Activated naive CD8-positive, alpha-beta T cell treated with anti-CD3 and anti-CD28 coated beads, Interleukin-2, amount 10 ng/mL, durations not matched to agents 7 days and 5 days (primary cell): ENCODE results near the gene AMH. TPM values are rescaled to one million over a fixed set of nuclear protein-coding genes. Genes with fewer than 3 reads are reported as not detected.
A peak's percentile ranks its signal among the peaks of the same experiment; 100 is the strongest.

Experiments
- ATAC-seq: fragments of 150-1000 bp; cut with Tn5 transposase; one replicate; pipeline ENCODE4 v1.10.0; 2021; ENCODE audit warnings: low read depth, moderate library complexity
- POLR2A ChIA-PET: fragments of 350-600 bp; sonication (Branson Sonifier 250); formaldehyde crosslinking; loops from one replicate; lab custom pipeline; 2021; ENCODE audit warnings: antibody characterized with exemption; lab: Charles Lee
- DNase-seq: peaks from one replicate; pipeline ENCODE4 v3.0.0; 2021
- H3K27ac Mint-ChIP-seq: one replicate; pipeline ENCODE4 v1.8.0; 2022; ENCODE audit warnings: mild to moderate bottlenecking, mixed read lengths
- H3K27me3 Mint-ChIP-seq: one replicate; pipeline ENCODE4 v1.8.0; 2022; ENCODE audit warnings: mild to moderate bottlenecking, moderate library complexity, mixed read lengths
- H3K36me3 Mint-ChIP-seq: one replicate; pipeline ENCODE4 v1.8.0; 2021; ENCODE audit warnings: mild to moderate bottlenecking, mixed read lengths
- H3K4me1 Mint-ChIP-seq: one replicate; pipeline ENCODE4 v1.8.0; 2021; ENCODE audit warnings: mixed read lengths
- H3K4me3 Mint-ChIP-seq: one replicate; pipeline ENCODE4 v1.8.0; 2022; ENCODE audit warnings: mild to moderate bottlenecking, moderate library complexity, mixed read lengths
- H3K9me3 Mint-ChIP-seq: one replicate; pipeline ENCODE4 v1.8.0; 2021; ENCODE audit warnings: mixed read lengths
- total RNA-seq, 2 experiments: library from RNA; stranded (reverse); gene quantifications; one replicate each; pipeline ENCODE4 v1.2.3, GENCODE V29; 2021

AMH gene
- total RNA-seq, 2 experiments from 2014 or later: 9.7 to 10.4 TPM

- POLR2A ChIA-PET: interaction anchor here (1.2 kb wide), 1 partner anchor 25 kb away, joined by 4 read pairs; no protein-coding TSS in a partner anchor
- no peak overlapping the region for H3K27ac Mint-ChIP-seq
- ATAC-seq: no peak
Measured at GRCh38 chr19:2212861-2213711, 36.0 kb upstream of the AMH start.

GRCh38 chr19:2213799-2214198 is 35.3 kb upstream of the AMH start:
- Mint-ChIP-seq H3K4me3 (no peak overlapping the region), H3K9me3 (no peaks in the 10 kb centered on the region), H3K27ac (no peak overlapping the region), H3K36me3 (peaks cover 10% of the 10 kb centered on the region), H3K27me3 (no peaks in the 10 kb centered on the region), H3K4me1 (peaks cover 3% of the 10 kb centered on the region)
- ATAC-seq: no peak
- DNase-seq: no peak
- POLR2A ChIA-PET: no interaction called here

More at GRCh38 chr19:2212861-2213711, 36.0 kb upstream of the AMH start:
- Mint-ChIP-seq H3K4me1 (peaks cover 3% of the 10 kb centered on the region), H3K36me3 (peaks cover 10% of the 10 kb centered on the region), H3K27me3 (no peaks in the 10 kb centered on the region), H3K9me3 (no peaks in the 10 kb centered on the region), H3K4me3 (no peak overlapping the region)
- no peak for DNase-seq

GRCh38 chr19:2214251-2214650 is 34.9 kb upstream of the AMH start:
- DNase-seq (no peak), ATAC-seq (no peak)
- Mint-ChIP-seq H3K36me3 (peaks cover 10% of the 10 kb centered on the region), H3K9me3 (no peaks in the 10 kb centered on the region), H3K27me3 (no peaks in the 10 kb centered on the region), H3K4me1 (peaks cover 3% of the 10 kb centered on the region), H3K27ac (no peak overlapping the region), H3K4me3 (no peak overlapping the region)
- POLR2A ChIA-PET: no interaction called here

DNA sequence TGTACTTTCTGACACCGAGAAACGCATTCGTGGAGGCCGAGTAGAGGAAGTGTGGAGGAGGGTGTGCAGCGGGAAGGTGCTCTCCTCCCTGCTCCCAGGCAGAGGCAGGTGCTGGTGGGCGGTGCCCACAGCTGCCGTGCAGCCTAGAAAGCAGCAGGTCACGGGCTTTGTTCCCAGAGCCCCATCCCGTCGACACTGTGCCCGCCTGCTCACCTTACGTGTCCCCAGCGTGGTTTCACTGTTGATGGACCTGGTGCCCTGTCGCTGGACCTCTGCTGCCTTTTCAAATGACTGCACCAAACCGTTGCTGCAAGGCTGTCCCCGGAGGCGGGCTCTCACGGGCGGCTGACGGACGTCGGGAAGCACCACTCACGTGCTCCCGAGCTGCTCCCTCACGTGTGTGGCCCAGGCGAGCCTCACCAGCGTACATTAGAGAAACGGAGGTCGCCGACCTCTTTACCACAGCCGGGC is 33.8 kb upstream of the AMH start:
- no peak overlapping the region for H3K4me3 Mint-ChIP-seq
- ATAC-seq: no peak
- H3K4me1 Mint-ChIP-seq: peaks cover 3% of the 10 kb centered on the region
- POLR2A ChIA-PET: no interaction called here
- no peaks in the 10 kb centered on the region for H3K27me3 Mint-ChIP-seq
- H3K9me3 Mint-ChIP-seq: no peaks in the 10 kb centered on the region
- DNase-seq: no peak
- no peak overlapping the region for H3K27ac Mint-ChIP-seq
- peaks cover 10% of the 10 kb centered on the region for H3K36me3 Mint-ChIP-seq

GRCh38 chr19:2216361-2217225 is 32.5 kb upstream of the AMH start:
- no peaks in the 10 kb centered on the region for H3K27me3 Mint-ChIP-seq
- no peak overlapping the region for H3K4me3 Mint-ChIP-seq
- H3K9me3 Mint-ChIP-seq: no peaks in the 10 kb centered on the region
- peak overlapping the region; percentile 45 for H3K27ac Mint-ChIP-seq
- peaks cover 9% of the 10 kb centered on the region for H3K36me3 Mint-ChIP-seq
- POLR2A ChIA-PET: interaction anchor here (0.5 to 0.6 kb wide), 2 partner anchors 132 to 1175 kb away, joined by 3 to 5 read pairs; no protein-coding TSS in a partner anchor
- no peak for DNase-seq
- H3K4me1 Mint-ChIP-seq: peaks cover 3% of the 10 kb centered on the region
- ATAC-seq: no peak

GRCh38 chr19:2217591-2217990 is 31.5 kb upstream of the AMH start:
- DNase-seq (no peak), ATAC-seq (no peak)
- Mint-ChIP-seq H3K27ac (no peak overlapping the region), H3K27me3 (no peaks in the 10 kb centered on the region), H3K9me3 (no peaks in the 10 kb centered on the region), H3K4me3 (no peak overlapping the region), H3K36me3 (peaks cover 8% of the 10 kb centered on the region), H3K4me1 (peaks cover 3% of the 10 kb centered on the region)
- POLR2A ChIA-PET: no interaction called here

DNA sequence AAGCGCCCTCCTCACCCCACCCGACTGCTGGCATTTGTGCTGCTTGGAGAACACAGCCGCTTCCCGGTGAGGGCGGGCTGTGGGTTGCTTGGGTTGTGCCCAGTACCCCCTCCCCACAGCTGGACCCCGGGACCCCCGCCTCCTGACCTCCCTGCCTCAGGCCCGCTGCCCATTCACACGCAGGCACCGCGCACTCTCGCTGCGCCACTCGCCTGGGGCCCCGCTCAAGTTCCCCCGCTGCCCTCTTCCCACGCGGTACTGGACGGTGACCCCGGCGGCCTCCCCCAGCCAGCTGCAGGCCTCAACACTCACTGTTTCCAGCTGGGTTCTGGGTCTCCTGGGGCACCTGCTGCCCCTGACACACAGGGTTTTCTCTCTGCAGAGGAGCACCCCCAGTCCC is 29.4 kb upstream of the AMH start:
- Mint-ChIP-seq H3K27me3 (no peaks in the 10 kb centered on the region), H3K4me1 (peaks cover 6% of the 10 kb centered on the region), H3K27ac (no peak overlapping the region), H3K4me3 (no peak overlapping the region), H3K36me3 (peaks cover 7% of the 10 kb centered on the region), H3K9me3 (no peaks in the 10 kb centered on the region)
- POLR2A ChIA-PET: no interaction called here
- DNase-seq (no peak), ATAC-seq (no peak)

DNA sequence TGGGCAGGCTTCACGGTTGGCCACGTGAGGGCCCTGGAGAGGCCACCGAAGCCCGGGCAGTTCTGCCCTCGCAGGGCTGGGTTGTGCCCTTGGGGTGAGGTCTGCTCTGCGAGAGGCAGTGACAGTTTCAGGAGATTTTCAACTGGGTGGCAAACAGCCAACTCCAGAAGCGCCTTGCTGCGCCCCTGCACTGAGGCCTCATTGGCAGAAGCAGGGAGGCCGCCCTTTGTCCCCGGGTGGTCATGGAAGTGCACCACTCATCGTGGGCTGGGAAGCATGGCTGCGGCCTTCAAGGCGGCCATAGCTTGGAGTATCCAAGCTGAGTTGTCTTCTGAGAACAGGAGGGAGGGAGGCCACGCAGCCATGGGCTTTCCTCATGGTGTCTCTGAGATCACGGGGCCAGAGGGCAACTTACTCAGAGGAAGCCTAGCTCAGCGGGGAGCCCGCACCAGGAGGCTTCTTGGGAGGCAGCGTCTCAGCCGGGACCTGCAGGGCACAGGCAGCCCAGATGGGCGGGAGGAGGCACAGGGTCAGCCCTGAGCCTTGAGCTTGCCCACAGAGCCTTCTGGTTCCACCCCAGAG is 27.8 kb upstream of the AMH start:
- Mint-ChIP-seq H3K4me3 (no peak overlapping the region), H3K27ac (no peak overlapping the region), H3K27me3 (no peaks in the 10 kb centered on the region), H3K4me1 (peaks cover 6% of the 10 kb centered on the region), H3K36me3 (peaks cover 9% of the 10 kb centered on the region), H3K9me3 (no peaks in the 10 kb centered on the region)
- POLR2A ChIA-PET: no interaction called here
- DNase-seq: no peak
- no peak for ATAC-seq

GRCh38 chr19:2221918-2222317 is 27.2 kb upstream of the AMH start:
- Mint-ChIP-seq H3K4me3 (no peak overlapping the region), H3K4me1 (peaks cover 6% of the 10 kb centered on the region), H3K9me3 (no peaks in the 10 kb centered on the region), H3K27ac (no peak overlapping the region), H3K36me3 (peaks cover 8% of the 10 kb centered on the region), H3K27me3 (no peaks in the 10 kb centered on the region)
- DNase-seq (no peak), ATAC-seq (no peak)
- POLR2A ChIA-PET: no interaction called here

DNA sequence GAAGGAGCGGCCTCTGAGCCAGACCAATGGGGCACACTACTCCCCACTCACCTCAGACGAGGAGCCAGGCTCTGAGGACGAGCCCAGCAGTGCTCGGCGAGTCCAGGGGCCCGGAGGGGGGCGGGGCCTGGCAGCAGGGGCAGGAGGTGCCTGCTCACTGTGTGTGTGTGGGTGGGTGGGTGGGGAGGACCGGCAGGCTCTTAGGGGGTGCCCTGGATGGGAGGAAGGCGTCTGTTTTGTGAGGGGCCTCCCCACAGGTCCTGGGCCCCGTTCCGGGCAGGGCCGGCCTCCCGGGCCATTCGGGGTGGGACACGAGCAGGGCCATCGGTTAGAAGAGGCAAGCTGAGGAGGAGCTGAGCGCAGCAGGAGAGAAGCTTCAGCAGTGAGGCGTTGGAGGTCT is 25.7 kb upstream of the AMH start:
- ATAC-seq (no peak), DNase-seq (no peak)
- no peaks in the 10 kb centered on the region for H3K27me3 Mint-ChIP-seq
- no peak overlapping the region for H3K4me3 Mint-ChIP-seq
- no peaks in the 10 kb centered on the region for H3K9me3 Mint-ChIP-seq
- peaks cover 6% of the 10 kb centered on the region for H3K4me1 Mint-ChIP-seq
- peaks cover 5% of the 10 kb centered on the region for H3K36me3 Mint-ChIP-seq
- POLR2A ChIA-PET: no interaction called here
- H3K27ac Mint-ChIP-seq: no peak overlapping the region

DNA sequence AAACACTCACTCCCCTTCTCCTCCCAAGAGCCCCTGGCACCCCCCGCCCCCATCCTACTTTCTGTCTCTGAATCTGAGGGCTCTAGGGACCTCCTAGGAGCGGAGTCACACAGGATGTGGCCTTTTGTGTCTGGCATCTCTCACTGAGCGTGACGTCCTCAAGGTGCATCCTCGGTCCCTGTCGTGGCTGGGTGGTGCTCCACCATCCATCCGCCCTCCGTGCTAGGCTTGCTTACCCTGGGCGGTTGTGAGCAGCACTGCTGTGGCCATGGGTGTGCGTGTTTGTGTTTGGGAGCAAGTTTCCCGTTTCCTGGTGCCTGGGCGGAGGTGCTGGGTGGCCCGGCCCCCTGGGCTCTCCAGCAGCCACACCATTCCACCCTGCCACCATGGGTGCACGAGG is 25.2 kb upstream of the AMH start:
- no peaks in the 10 kb centered on the region for H3K27me3 Mint-ChIP-seq
- H3K4me3 Mint-ChIP-seq: no peak overlapping the region
- peaks cover 6% of the 10 kb centered on the region for H3K4me1 Mint-ChIP-seq
- ATAC-seq (peak; percentile 68), DNase-seq (no peak)
- POLR2A ChIA-PET: no interaction called here
- peaks cover 7% of the 10 kb centered on the region for H3K36me3 Mint-ChIP-seq
- H3K9me3 Mint-ChIP-seq: no peaks in the 10 kb centered on the region
- H3K27ac Mint-ChIP-seq: peak overlapping the region; percentile 70

GRCh38 chr19:2224754-2225349 is 24.3 kb upstream of the AMH start:
- H3K4me3 Mint-ChIP-seq: no peak overlapping the region
- POLR2A ChIA-PET: no interaction called here
- H3K27ac Mint-ChIP-seq: no peak overlapping the region
- peaks cover 6% of the 10 kb centered on the region for H3K4me1 Mint-ChIP-seq
- no peak for DNase-seq
- peaks cover 7% of the 10 kb centered on the region for H3K36me3 Mint-ChIP-seq
- no peak for ATAC-seq
- no peaks in the 10 kb centered on the region for H3K27me3 Mint-ChIP-seq
- H3K9me3 Mint-ChIP-seq: no peaks in the 10 kb centered on the region
